AG09309 (cell line): ENCODE measurements around the gene CPZ.

Source experiments
- DNase-seq: peaks from one replicate; pipeline ENCODE4 v3.0.0-alpha.2; 2010; ENCODE audit warnings: low read depth
- H3K4me3 ChIP-seq: 2 replicates; pipeline ENCODE4 v1.5.1; 2011; ENCODE audit warnings: mild to moderate bottlenecking, low read depth, low read length, moderate library complexity; ENCODE audit not compliant: control insufficient read depth
- TF ChIP-seq, protein P1 (sequence below): IDR thresholded peaks from 2 replicates; pipeline ENCODE4 v1.5.1; 2011; ENCODE audit warnings: mild to moderate bottlenecking, low read depth, low read length, inconsistent platforms; ENCODE audit not compliant: insufficient read depth, control insufficient read depth; ENCODE audit errors: missing control alignments

The CPZ gene

DNA sequence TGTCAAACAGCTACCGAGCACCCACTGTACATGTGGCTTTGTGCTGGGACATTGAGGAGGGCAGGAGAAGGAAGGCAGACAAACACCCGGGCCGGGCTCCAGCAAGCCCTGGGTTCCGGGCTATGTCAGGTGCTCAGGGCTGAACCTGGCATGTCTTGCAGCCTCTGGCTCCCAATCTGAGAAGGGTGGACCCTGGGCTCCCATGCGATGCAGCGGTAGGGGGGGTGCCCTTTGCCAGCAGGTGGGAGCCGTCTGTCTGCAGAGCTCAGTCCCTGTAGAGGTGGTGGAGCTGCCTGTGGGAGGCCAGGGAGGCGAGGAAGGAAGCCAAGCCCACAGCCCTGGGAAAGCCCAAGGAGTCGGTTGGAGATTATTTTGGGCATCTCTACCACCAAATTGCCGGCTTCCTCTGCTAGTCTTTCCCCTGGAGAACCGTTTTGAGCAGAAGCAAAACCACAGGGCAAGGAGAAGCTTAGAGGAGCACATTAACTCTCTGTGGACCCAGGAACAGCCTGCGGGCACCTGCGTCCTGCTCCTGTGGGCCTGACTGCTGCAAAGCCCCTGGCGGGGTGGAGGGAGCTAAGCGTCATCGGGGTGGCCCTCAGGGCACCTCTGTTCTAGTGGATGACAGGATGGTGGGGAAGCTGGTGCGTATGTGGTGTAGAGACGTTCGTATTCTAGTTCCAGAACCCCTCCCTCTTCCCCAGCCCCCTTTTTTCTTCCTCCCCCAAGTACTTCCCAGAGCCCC is 10.3 kb downstream of the CPZ start:
- H3K4me3 ChIP-seq: no peak overlapping the region
- DNase-seq: no peak
- TF ChIP-seq, protein P1, sequence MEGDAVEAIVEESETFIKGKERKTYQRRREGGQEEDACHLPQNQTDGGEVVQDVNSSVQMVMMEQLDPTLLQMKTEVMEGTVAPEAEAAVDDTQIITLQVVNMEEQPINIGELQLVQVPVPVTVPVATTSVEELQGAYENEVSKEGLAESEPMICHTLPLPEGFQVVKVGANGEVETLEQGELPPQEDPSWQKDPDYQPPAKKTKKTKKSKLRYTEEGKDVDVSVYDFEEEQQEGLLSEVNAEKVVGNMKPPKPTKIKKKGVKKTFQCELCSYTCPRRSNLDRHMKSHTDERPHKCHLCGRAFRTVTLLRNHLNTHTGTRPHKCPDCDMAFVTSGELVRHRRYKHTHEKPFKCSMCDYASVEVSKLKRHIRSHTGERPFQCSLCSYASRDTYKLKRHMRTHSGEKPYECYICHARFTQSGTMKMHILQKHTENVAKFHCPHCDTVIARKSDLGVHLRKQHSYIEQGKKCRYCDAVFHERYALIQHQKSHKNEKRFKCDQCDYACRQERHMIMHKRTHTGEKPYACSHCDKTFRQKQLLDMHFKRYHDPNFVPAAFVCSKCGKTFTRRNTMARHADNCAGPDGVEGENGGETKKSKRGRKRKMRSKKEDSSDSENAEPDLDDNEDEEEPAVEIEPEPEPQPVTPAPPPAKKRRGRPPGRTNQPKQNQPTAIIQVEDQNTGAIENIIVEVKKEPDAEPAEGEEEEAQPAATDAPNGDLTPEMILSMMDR: no peak

DNA sequence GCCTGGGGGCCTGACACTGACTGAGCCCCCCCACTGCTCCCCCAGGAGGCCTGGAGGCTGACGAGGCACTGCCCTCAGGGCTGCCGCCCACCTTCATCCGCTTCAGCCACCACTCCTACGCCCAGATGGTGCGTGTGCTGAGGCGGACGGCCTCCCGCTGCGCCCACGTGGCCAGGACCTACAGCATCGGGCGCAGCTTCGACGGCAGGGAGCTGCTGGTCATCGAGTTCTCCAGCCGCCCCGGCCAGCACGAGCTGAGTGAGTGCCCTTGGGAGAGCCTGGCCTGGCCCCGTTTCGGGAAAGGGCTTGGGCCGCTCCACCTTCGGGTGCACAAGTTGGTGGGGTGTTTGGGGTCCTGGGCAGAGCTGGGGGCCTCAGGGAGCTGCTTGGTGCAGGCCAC is 11.4 kb downstream of the CPZ start:
- no peak overlapping the region for H3K4me3 ChIP-seq
- TF ChIP-seq, protein P1: no peak
- DNase-seq: no peak

DNA sequence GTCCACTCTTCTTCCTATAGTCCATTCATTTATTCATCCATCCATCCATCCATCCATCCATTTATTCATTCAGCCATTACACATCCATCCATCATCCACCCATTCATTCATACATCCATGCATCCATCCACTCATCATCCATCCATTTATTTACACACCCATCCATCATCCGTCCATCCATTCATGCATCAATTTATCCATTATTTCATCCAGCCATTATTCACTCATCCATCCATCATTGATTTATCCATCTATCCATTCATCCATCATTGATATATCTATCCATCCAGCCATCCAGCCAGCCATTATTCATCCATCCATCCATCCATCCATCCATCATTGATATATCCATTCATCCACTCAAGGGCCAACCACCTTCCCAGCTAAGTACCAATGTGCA is 12.7 kb downstream of the CPZ start:
- H3K4me3 ChIP-seq: no peak overlapping the region
- no peak for DNase-seq
- TF ChIP-seq, protein P1: no peak

DNA sequence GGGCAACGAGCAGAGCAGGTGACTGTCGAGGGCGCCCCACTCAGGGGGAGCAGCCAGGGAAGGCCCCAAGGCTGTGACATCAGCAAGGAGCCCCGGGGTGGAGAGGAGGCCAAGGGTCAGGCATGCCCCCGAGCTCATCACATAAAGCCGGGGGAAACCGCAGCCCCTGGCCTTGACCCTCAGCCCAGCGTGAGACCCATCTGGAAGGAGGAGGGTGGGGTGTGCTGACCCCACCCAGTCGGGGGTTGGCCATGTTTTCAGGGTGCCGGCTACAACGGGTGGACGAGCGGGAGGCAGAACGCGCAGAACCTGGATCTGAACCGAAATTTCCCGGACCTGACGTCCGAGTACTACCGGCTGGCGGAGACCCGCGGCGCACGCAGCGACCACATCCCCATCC is 13.9 kb downstream of the CPZ start:
- no peak overlapping the region for H3K4me3 ChIP-seq
- TF ChIP-seq, protein P1: no peak
- DNase-seq: no peak

DNA sequence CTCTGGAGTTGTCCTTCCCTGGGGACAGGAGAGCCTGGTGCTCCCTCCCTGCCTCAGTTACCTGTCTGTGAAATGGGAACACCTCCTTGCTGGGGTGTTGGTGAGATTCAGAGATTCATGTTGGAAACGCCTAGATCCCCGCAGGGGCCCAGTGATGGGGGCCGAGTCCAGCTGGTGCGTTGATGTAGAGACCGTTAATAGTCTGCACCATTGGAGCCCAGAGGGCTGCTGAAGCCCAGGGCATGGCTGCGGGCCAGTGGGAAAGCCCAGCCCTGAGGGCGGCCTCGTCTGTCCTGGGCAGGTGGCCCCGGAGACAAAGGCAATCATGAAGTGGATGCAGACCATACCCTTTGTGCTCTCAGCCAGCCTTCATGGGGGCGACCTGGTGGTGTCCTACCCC is 14.4 kb downstream of the CPZ start:
- no peak for DNase-seq
- H3K4me3 ChIP-seq: no peak overlapping the region
- TF ChIP-seq, protein P1: no peak

DNA sequence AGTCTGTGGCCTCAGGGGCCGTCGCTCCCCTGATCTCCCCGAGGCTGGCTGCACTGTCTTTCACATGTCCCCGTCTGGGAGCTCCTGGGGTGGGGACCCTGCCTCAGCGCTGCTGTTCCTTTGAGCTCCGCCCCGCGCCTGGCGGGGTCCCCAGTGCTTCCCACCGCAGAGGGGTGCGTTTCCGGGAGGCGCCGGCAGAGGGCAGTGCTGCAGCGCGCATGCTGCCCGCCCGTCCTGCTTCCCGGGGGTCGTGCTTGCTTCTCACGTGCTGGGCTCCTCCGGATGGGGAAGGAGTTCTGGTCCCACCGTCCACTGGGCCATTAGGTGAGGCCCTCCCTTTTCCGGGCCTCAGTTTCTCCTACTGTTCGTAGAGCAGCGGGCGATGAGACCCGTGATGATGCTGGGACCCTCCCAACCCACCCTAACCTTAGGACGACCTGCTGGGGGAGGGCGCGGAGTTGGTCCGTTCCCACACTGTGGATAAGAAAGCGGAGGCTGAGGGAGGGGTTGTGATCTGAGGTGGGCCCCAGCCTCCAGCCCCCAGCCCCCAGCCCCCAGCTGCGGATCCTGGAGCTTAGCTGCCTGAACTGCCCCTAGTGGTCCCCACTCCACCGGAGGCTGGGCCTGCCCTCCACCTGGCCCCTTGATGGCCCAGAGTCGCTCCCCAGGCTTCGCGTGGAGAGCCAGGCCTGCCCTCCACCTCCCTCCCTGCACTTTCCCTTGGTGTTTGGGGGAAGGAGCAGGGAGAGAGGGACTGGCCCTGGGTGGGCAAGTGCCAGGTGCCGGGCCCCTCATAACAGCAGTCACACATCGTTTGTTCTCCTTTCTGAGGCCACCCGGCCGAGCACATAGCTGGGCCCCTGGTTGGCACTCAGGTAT is 15.3 kb downstream of the CPZ start:
- TF ChIP-seq, protein P1: peak; percentile 88
- no peak for DNase-seq
- no peak overlapping the region for H3K4me3 ChIP-seq
